HEK293T (cell line): Measurements from ENCODE around the gene CRTAP.
A peak's percentile ranks its signal among the peaks of the same experiment; 100 is the strongest.
"Not testable (repeated sequence)": the region's sequence is repeated elsewhere in the genome, so short reads cannot be mapped to it uniquely, and the experiment has no call there.

Experiments
- CTCF ChIA-PET: fragments of 350-600 bp; formaldehyde crosslinking; extraction: SDS; loops from one replicate; lab custom pipeline; 2021; ENCODE audit warnings: antibody characterized with exemption, inconsistent platforms; lab: Yijun Ruan, JAX
- POLR2A ChIA-PET: fragments of 350-600 bp; formaldehyde crosslinking; extraction: SDS; loops from one replicate; lab custom pipeline; 2020; ENCODE audit warnings: antibody characterized with exemption, inconsistent platforms; lab: Yijun Ruan, JAX
- DNase-seq: peaks from one replicate; pipeline ENCODE4 v3.0.0; 2012; ENCODE audit warnings: mixed read lengths; ENCODE audit errors: extremely low spot score
- ARNT ChIP-seq: fragments of 450-650 bp; IDR thresholded peaks from 2 replicates; pipeline ENCODE4 v1.6.1; 2017; ENCODE audit warnings: mild to moderate bottlenecking
- BHLHE40 ChIP-seq: fragments of 450-650 bp; IDR thresholded peaks from 2 replicates; pipeline ENCODE4 v1.6.1; 2016; ENCODE audit warnings: mild to moderate bottlenecking, moderate library complexity, borderline replicate concordance
- CTBP1 ChIP-seq: fragments of 450-650 bp; IDR thresholded peaks from 2 replicates; pipeline ENCODE4 v1.6.1; 2016; ENCODE audit warnings: borderline replicate concordance
- ELF4 ChIP-seq: fragments of 450-650 bp; IDR thresholded peaks from 2 replicates; pipeline ENCODE4 v1.6.1; 2017; ENCODE audit warnings: antibody characterized with exemption
- FOXA1 ChIP-seq: fragments of 450-650 bp; IDR thresholded peaks from 2 replicates; pipeline ENCODE4 v1.6.1; 2016; ENCODE audit warnings: mild to moderate bottlenecking
- FOXK2 ChIP-seq: fragments of 450-650 bp; IDR thresholded peaks from 2 replicates; pipeline ENCODE4 v1.6.1; 2016; ENCODE audit warnings: mild to moderate bottlenecking
- FOXM1 ChIP-seq: fragments of 450-650 bp; IDR thresholded peaks from 2 replicates; pipeline ENCODE4 v1.6.1; 2017; ENCODE audit warnings: mild to moderate bottlenecking, borderline replicate concordance
- HDGF ChIP-seq: fragments of 450-650 bp; IDR thresholded peaks from 2 replicates; pipeline ENCODE4 v1.6.1; 2017; ENCODE audit warnings: antibody characterized with exemption, borderline replicate concordance
- L3MBTL2 ChIP-seq: fragments of 450-650 bp; conservative IDR thresholded peaks from 2 replicates; pipeline ENCODE4 v1.6.1; 2016; ENCODE audit warnings: mild to moderate bottlenecking
- LEF1 ChIP-seq: fragments of 450-650 bp; IDR thresholded peaks from 2 replicates; pipeline ENCODE4 v1.6.1; 2017; ENCODE audit warnings: mild to moderate bottlenecking, borderline replicate concordance
- NFRKB ChIP-seq: fragments of 450-650 bp; IDR thresholded peaks from 2 replicates; pipeline ENCODE4 v1.6.1; 2016; ENCODE audit warnings: mild to moderate bottlenecking, moderate library complexity
- PKNOX1 ChIP-seq: fragments of 450-650 bp; IDR thresholded peaks from 2 replicates; pipeline ENCODE4 v1.6.1; 2016
- SP1 ChIP-seq: fragments of 450-650 bp; IDR thresholded peaks from 2 replicates; pipeline ENCODE4 v1.6.1; 2017
- SUZ12 ChIP-seq: fragments of 450-650 bp; IDR thresholded peaks from 2 replicates; pipeline ENCODE4 v1.6.1; 2016; ENCODE audit warnings: mild to moderate bottlenecking
- TARDBP ChIP-seq: fragments of 450-650 bp; IDR thresholded peaks from 2 replicates; pipeline ENCODE4 v1.6.1; 2016
- ZNF384 ChIP-seq: fragments of 450-650 bp; IDR thresholded peaks from 2 replicates; pipeline ENCODE4 v1.6.1; 2016

The CRTAP gene

GRCh38 chr3:33071946-33072345 lies 41.9 kb upstream of the CRTAP start:
- TF ChIP-seq SUZ12 = no peak
- no peak for TF ChIP-seq ELF4
- TF ChIP-seq HDGF = no peak
- TF ChIP-seq PKNOX1 = no peak
- TF ChIP-seq LEF1 = no peak
- TF ChIP-seq NFRKB = no peak
- TF ChIP-seq FOXA1 = no peak
- no peak for TF ChIP-seq FOXM1
- TF ChIP-seq TARDBP = no peak
- TF ChIP-seq FOXK2 = no peak
- TF ChIP-seq ARNT = no peak
- no peak for TF ChIP-seq BHLHE40
- TF ChIP-seq CTBP1 = no peak
- TF ChIP-seq ZNF384 = no peak
- TF ChIP-seq L3MBTL2 = no peak
- DNase-seq = no peak
- ChIA-PET POLR2A (no interaction called here), CTCF (no interaction called here)

DNA sequence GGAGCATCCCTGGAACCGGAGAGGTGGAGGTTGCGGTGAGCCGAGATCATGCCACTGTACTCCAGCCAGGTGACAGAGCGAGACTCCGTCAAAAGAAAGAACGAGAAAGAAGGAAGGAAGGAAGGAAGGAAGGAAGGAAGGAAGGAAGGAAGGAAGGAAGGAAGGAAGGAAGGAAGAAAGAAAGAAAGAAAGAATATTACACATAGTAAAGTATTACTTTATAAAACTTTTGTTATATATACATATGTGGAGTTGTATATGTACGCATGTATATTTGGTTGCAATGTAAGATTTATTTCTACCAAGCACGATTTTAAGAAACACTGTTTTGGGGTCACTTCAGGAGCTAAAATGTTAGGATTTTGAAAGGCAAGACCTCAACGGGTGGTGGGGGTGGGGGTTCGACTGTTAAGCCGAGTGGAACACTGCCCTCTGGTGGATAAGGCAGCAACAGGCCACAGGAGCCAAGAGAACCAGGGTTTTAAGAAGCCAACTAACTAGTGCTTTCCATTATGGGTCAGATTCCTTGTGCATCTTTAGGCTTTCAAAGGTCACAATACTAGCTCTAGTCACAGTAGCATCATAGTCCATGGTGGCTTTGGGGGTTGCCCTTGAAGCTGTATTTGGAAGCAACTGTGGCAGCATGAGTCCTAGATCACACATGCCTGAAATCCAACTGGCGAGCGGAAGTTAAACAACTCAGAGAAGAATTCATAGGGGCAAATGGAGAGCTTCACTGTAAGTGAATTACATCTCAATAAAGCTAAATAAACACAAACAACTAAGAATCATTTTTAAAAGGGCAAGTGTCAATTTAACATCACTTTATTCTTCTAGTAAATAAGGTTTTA lies 39.4 kb upstream of the CRTAP start:
- peak; percentile 89 for DNase-seq
- TF ChIP-seq HDGF = no peak
- TF ChIP-seq TARDBP = no peak
- no peak for TF ChIP-seq FOXM1
- TF ChIP-seq ARNT = no peak
- TF ChIP-seq FOXK2 = no peak
- no peak for TF ChIP-seq SP1
- TF ChIP-seq SUZ12 = no peak
- no peak for TF ChIP-seq CTBP1
- no peak for TF ChIP-seq L3MBTL2
- TF ChIP-seq ELF4 = no peak
- no peak for TF ChIP-seq BHLHE40
- ChIA-PET POLR2A (no interaction called here), CTCF (interaction anchor here (0.6 to 2.4 kb wide), 14 partner anchors 8 to 216 kb away, joined by 3 to 18 read pairs (median 3); no protein-coding TSS in a partner anchor)

DNA sequence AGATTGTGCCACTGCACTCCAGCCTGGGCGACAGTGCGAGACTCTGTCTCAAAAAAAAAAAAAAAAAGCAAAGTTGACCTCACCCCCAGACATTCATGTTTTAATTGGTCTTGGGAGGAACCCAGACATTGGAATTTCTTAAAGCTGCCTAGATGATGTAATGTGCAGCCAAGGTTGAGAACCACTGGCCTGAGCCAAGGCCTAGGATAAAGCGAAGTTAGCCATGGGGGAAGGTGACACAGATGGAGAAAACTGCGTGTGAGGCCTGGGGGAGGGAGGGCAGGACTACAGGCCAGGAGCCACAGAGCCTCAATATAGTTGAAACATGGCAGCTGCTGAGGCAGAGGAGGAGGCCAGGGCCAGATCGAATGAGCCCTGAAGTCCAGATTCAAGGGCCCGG lies 37.8 kb upstream of the CRTAP start:
- TF ChIP-seq LEF1 = no peak
- TF ChIP-seq FOXK2 = no peak
- no peak for TF ChIP-seq L3MBTL2
- TF ChIP-seq TARDBP = no peak
- TF ChIP-seq CTBP1 = no peak
- no peak for TF ChIP-seq ARNT
- no peak for TF ChIP-seq SUZ12
- no peak for TF ChIP-seq HDGF
- TF ChIP-seq FOXA1 = no peak
- no peak for TF ChIP-seq ZNF384
- TF ChIP-seq FOXM1 = no peak
- no peak for TF ChIP-seq SP1
- TF ChIP-seq BHLHE40 = no peak
- no peak for TF ChIP-seq ELF4
- TF ChIP-seq NFRKB = no peak
- TF ChIP-seq PKNOX1 = no peak
- DNase-seq = no peak
- POLR2A ChIA-PET = interaction anchor here (0.6 kb wide), 1 partner anchor 618 kb away, joined by 3 read pairs; no protein-coding TSS in a partner anchor
- CTCF ChIA-PET = interaction anchor here (0.7 to 2.0 kb wide), 4 partner anchors 18 to 296 kb away, joined by 3 to 7 read pairs (median 4); partner anchors contain the start of gene SUSD5

DNA sequence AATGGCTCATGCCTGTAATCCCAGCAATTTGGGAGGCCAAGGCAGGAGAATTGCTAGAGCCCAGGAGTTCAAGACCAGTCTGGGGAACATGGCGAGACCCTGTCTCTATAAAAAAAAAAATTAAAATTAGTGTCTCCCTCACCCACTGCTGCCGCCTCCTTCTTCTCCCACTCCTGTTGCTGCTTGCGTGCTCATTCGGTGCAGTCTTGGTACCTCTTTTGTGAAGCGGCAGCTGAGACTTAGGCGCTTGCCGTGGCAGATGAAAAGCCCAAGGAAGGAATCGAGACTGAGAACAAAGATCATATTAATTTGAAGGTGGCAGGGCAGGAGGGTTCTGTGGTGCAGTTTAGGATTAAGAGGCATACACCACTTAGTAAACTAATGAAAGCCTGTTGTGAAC lies 36.9 kb upstream of the CRTAP start:
- no peak for DNase-seq
- ChIA-PET POLR2A (no interaction called here), CTCF (no interaction called here)
- TF ChIP-seq CTBP1 = no peak
- no peak for TF ChIP-seq NFRKB
- no peak for TF ChIP-seq BHLHE40
- no peak for TF ChIP-seq PKNOX1
- no peak for TF ChIP-seq HDGF
- no peak for TF ChIP-seq TARDBP
- no peak for TF ChIP-seq L3MBTL2
- no peak for TF ChIP-seq FOXA1
- TF ChIP-seq SP1 = no peak
- TF ChIP-seq ZNF384 = no peak
- no peak for TF ChIP-seq SUZ12
- no peak for TF ChIP-seq FOXK2
- no peak for TF ChIP-seq FOXM1
- TF ChIP-seq ARNT = no peak

- ChIA-PET CTCF (interaction anchor here (0.7 kb wide), 1 partner anchor 118 kb away, joined by 6 read pairs; no protein-coding TSS in a partner anchor), POLR2A (interaction anchor here (1.0 kb wide), 1 partner anchor 265 kb away, joined by 3 read pairs; no protein-coding TSS in a partner anchor)
- no peak for DNase-seq
- TF ChIP-seq L3MBTL2 = no peak
- no peak for TF ChIP-seq ARNT
These were observed 35.8 kb upstream of the CRTAP start for GRCh38 chr3:33077976-33078375.

DNA sequence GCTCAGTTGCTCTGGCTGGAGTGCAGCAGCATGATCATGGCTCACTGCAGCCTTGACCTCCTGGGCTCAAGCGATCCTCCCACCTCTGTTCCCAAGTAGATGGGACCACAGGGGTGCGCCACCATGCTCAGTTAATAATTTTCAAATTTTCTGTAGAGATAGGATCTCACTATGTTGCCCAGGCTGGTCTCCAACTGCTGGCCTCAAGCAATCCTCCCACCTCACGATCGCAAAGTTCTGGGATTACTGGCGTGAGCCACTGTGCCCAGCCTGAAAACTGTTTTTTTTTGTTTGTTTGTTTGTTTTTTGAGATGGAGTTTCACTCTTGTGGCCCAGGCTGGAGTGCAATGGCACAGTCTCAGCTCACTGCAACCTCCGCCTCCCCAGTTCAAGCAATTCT lies 34.0 kb upstream of the CRTAP start:
- DNase-seq, POLR2A ChIA-PET, CTCF ChIA-PET: not testable (repeated sequence)
